ENCODE data around the gene SORBS1. TPM values are rescaled to one million over a fixed set of nuclear protein-coding genes. Genes with fewer than 3 reads are reported as not detected.

SORBS1 gene
- total and polyA plus RNA-seq, 9 of the 15 experiments (the other 6 are each of a cell fraction or from before 2014, with no cell fraction given): 2.0 to 13.3 (median 6.5) TPM

DNA sequence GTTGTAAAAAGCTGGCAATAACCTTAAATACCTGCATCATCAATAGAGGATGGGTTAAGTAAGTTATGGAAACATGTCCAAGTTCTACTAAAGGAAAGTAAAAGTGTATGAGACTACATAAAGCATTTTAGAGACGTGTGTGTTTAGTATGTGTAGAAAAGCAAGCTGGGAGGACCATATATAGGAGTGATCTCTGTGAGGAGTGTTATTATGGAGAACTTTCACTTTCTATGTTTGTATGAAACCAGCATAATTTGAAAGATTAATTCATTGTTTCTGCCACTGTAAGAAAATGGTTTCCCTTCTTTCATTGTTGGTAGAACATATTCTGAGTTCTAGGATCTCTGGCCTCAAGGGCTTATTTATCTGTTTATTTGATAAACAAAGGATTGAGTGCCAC, 251.2 kb downstream of the SORBS1 start:
- CTCF ChIA-PET (ENCODE audit: low intra/inter-chr PET ratio): no interaction called here
- TF ChIP-seq DDX20 (tag; IDR thresholded peaks at IDR 0.05; ENCODE audit: low read depth) (no peak), PHB (CRISPR knock-in tag; IDR thresholded peaks at IDR 0.05) (no peak), HNRNPUL1 (IDR thresholded peaks at IDR 0.05; ENCODE audit: low read length) (no peak), ZNF41 (CRISPR knock-in tag; conservative IDR thresholded peaks at IDR 0.05) (no peak), CREBBP (IDR thresholded peaks at IDR 0.05; ENCODE audit: low read depth, low read length) (no peak), ZNF347 (CRISPR knock-in tag; IDR thresholded peaks at IDR 0.05; ENCODE audit: low read depth) (no peak), JUN (IDR thresholded peaks at IDR 0.05; ENCODE audit: borderline replicate concordance, low read depth, low read length) (no peak), JUN (CRISPR knock-in tag; IDR thresholded peaks at IDR 0.05; ENCODE audit: borderline replicate concordance) (no peak)
- TF ChIP-seq, protein P1, sequence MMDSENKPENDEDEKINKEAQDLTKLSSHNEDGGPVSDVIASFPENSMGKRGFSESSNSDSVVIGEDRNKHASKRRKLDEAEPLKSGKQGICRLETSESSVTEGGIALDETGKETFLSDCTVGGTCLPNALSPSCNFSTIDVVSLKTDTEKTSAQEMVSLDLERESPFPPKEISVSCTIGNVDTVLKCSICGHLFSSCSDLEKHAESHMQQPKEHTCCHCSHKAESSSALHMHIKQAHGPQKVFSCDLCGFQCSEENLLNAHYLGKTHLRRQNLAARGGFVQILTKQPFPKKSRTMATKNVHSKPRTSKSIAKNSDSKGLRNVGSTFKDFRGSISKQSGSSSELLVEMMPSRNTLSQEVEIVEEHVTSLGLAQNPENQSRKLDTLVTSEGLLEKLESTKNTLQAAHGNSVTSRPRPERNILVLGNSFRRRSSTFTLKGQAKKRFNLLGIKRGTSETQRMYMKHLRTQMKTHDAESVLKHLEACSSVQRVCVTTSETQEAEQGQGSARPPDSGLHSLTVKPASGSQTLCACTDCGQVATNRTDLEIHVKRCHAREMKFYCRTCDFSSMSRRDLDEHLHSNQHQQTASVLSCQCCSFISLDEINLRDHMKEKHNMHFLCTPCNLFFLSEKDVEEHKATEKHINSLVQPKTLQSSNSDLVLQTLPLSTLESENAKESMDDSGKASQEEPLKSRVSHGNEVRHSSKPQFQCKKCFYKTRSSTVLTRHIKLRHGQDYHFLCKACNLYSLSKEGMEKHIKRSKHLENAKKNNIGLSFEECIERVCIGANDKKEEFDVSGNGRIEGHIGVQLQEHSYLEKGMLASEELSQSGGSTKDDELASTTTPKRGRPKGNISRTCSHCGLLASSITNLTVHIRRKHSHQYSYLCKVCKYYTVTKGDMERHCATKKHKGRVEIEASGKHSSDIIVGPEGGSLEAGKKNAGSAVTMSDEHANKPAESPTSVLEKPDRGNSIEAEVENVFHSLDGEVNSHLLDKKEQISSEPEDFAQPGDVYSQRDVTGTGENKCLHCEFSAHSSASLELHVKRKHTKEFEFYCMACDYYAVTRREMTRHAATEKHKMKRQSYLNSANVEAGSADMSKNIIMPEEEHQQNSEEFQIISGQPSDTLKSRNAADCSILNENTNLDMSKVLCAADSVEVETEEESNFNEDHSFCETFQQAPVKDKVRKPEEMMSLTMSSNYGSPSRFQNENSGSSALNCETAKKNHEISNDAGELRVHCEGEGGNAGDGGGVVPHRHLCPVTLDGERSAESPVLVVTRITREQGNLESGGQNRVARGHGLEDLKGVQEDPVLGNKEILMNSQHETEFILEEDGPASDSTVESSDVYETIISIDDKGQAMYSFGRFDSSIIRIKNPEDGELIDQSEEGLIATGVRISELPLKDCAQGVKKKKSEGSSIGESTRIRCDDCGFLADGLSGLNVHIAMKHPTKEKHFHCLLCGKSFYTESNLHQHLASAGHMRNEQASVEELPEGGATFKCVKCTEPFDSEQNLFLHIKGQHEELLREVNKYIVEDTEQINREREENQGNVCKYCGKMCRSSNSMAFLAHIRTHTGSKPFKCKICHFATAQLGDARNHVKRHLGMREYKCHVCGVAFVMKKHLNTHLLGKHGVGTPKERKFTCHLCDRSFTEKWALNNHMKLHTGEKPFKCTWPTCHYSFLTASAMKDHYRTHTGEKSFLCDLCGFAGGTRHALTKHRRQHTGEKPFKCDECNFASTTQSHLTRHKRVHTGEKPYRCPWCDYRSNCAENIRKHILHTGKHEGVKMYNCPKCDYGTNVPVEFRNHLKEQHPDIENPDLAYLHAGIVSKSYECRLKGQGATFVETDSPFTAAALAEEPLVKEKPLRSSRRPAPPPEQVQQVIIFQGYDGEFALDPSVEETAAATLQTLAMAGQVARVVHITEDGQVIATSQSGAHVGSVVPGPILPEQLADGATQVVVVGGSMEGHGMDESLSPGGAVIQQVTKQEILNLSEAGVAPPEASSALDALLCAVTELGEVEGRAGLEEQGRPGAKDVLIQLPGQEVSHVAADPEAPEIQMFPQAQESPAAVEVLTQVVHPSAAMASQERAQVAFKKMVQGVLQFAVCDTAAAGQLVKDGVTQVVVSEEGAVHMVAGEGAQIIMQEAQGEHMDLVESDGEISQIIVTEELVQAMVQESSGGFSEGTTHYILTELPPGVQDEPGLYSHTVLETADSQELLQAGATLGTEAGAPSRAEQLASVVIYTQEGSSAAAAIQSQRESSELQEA (IDR thresholded peaks at IDR 0.05; ENCODE audit: low read depth): no peak
- TF ChIP-seq, protein P2, sequence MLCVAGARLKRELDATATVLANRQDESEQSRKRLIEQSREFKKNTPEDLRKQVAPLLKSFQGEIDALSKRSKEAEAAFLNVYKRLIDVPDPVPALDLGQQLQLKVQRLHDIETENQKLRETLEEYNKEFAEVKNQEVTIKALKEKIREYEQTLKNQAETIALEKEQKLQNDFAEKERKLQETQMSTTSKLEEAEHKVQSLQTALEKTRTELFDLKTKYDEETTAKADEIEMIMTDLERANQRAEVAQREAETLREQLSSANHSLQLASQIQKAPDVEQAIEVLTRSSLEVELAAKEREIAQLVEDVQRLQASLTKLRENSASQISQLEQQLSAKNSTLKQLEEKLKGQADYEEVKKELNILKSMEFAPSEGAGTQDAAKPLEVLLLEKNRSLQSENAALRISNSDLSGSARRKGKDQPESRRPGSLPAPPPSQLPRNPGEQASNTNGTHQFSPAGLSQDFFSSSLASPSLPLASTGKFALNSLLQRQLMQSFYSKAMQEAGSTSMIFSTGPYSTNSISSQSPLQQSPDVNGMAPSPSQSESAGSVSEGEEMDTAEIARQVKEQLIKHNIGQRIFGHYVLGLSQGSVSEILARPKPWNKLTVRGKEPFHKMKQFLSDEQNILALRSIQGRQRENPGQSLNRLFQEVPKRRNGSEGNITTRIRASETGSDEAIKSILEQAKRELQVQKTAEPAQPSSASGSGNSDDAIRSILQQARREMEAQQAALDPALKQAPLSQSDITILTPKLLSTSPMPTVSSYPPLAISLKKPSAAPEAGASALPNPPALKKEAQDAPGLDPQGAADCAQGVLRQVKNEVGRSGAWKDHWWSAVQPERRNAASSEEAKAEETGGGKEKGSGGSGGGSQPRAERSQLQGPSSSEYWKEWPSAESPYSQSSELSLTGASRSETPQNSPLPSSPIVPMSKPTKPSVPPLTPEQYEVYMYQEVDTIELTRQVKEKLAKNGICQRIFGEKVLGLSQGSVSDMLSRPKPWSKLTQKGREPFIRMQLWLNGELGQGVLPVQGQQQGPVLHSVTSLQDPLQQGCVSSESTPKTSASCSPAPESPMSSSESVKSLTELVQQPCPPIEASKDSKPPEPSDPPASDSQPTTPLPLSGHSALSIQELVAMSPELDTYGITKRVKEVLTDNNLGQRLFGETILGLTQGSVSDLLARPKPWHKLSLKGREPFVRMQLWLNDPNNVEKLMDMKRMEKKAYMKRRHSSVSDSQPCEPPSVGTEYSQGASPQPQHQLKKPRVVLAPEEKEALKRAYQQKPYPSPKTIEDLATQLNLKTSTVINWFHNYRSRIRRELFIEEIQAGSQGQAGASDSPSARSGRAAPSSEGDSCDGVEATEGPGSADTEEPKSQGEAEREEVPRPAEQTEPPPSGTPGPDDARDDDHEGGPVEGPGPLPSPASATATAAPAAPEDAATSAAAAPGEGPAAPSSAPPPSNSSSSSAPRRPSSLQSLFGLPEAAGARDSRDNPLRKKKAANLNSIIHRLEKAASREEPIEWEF (CRISPR knock-in tag; IDR thresholded peaks at IDR 0.05): no peak

More for the DNA sequence above, 251.2 kb downstream of the SORBS1 start:
- Histone ChIP-seq H3K27ac (ENCODE audit: extremely low read depth, low read depth, low read length) (no peak overlapping the region), H3K27me3 (ENCODE audit: control insufficient read depth in 2 of 2, insufficient read depth in 2 of 2, low read length in 2 of 2) (no peaks in the 10 kb centered on the region), H3K79me2 (ENCODE audit: control insufficient read depth, insufficient read depth, low read length) (no peaks in the 10 kb centered on the region), H2AFZ (ENCODE audit: low read depth, low read length) (no peak overlapping the region), H3K9ac (ENCODE audit: insufficient read depth in 1 of 2, low read depth in 2 of 2, low read length in 2 of 2) (no peak overlapping the region), H3K4me1 (replicated peaks in 1 of 2; ENCODE audit: control insufficient read depth in 2 of 2, insufficient read depth in 2 of 2, low read length in 2 of 2) (peaks cover 6 to 58% of the 10 kb centered on the region in 2 experiments; a peak in 3 of 5 replicates), H3K4me2 (ENCODE audit: insufficient read depth, low read length) (no peak overlapping the region), H3K4me3 (no peak overlapping the region), H3K9me1 (ENCODE audit: control insufficient read depth, insufficient read depth, low read length) (no peaks in the 10 kb centered on the region), H3K9me3 (replicated peaks; ENCODE audit: control insufficient read depth, insufficient read depth, low read depth, low read length) (no peaks in the 10 kb centered on the region), H3K36me3 (ENCODE audit: control insufficient read depth, insufficient read depth, low read length) (no peaks in the 10 kb centered on the region), H4K20me1 (replicated peaks; ENCODE audit: control insufficient read depth, insufficient read depth, low read length) (no peaks in the 10 kb centered on the region)
- intact Hi-C loops (cut with micrococcal nuclease): no loop called here
- POLR2A ChIA-PET: no interaction called here
- 38% methylated on average over 1 of the region's 1 CpG for WGBS (ENCODE audit: insufficient coverage, low coverage, missing lambda C conversion rate)
- no peak for FAIRE-seq
- no TSS peak for BruUV-seq (replicated peaks)
- DNase-seq (ENCODE audit: extremely low read depth in 1 of 4, low spot score in 3 of 4): no peak
- in situ Hi-C loops (cut with MboI): no loop called here
- ATAC-seq: no peak
